ENCODE results near the gene SPIN4. TPM values are rescaled to one million over a fixed set of nuclear protein-coding genes. Genes with fewer than 3 reads are reported as not detected.

Gene SPIN4
- polyA plus RNA-seq, 1 of the 3 experiments (the other 2 are of a cell fraction): 2.6 TPM

DNA sequence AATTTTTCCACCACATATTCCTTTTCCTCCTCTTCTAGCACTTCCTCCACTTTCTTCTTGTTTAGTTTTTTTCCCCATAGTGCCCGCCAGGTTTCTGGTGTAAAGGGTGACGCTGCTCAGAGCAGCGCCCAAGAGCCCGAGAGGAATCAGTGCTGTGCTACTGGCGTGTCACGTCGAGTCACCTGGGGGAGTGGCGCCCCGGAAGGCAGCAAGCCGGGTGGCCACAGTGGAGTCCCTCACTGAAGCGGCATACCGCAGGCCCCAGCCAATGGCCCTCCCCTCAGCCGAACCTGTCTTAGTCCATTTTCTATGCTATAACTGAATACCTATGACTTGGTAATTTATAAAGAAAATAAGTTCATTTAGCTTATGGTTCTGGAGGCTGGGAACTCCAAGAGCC is 51.5 kb downstream of the SPIN4 start:
- no peaks in the 10 kb centered on the region for H3K9me3 ChIP-seq
- no peak overlapping the region for H3K9ac ChIP-seq
- no peaks in the 10 kb centered on the region for H3K79me2 ChIP-seq (ENCODE audit: insufficient read depth)
- no peak for TF ChIP-seq NRF1 (IDR thresholded peaks at IDR 0.05; ENCODE audit: low read depth, low read length)
- no peak for TF ChIP-seq GATA2 (CRISPR knock-in tag; IDR thresholded peaks at IDR 0.05)
- no peak for TF ChIP-seq FOSL2 (IDR thresholded peaks at IDR 0.05; ENCODE audit: borderline replicate concordance, low read depth)
- no peak for TF ChIP-seq CHD2 (IDR thresholded peaks at IDR 0.05; ENCODE audit: low read length, partially characterized antibody)
- TF ChIP-seq MEF2A (IDR thresholded peaks at IDR 0.05; ENCODE audit: borderline replicate concordance, low read depth): no peak
- TF ChIP-seq, protein P1, sequence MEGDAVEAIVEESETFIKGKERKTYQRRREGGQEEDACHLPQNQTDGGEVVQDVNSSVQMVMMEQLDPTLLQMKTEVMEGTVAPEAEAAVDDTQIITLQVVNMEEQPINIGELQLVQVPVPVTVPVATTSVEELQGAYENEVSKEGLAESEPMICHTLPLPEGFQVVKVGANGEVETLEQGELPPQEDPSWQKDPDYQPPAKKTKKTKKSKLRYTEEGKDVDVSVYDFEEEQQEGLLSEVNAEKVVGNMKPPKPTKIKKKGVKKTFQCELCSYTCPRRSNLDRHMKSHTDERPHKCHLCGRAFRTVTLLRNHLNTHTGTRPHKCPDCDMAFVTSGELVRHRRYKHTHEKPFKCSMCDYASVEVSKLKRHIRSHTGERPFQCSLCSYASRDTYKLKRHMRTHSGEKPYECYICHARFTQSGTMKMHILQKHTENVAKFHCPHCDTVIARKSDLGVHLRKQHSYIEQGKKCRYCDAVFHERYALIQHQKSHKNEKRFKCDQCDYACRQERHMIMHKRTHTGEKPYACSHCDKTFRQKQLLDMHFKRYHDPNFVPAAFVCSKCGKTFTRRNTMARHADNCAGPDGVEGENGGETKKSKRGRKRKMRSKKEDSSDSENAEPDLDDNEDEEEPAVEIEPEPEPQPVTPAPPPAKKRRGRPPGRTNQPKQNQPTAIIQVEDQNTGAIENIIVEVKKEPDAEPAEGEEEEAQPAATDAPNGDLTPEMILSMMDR (IDR thresholded peaks at IDR 0.05): no peak
- no peak for TF ChIP-seq TEAD4 (IDR thresholded peaks at IDR 0.05; ENCODE audit: borderline replicate concordance, insufficient read depth)
- no peak for TF ChIP-seq RCOR1 (IDR thresholded peaks at IDR 0.05; ENCODE audit: low read length)
- no peak for TF ChIP-seq POLR2AphosphoS5 (IDR thresholded peaks at IDR 0.05; ENCODE audit: low read depth, low read length)
- TF ChIP-seq, protein P2, sequence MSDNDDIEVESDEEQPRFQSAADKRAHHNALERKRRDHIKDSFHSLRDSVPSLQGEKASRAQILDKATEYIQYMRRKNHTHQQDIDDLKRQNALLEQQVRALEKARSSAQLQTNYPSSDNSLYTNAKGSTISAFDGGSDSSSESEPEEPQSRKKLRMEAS (IDR thresholded peaks at IDR 0.05; ENCODE audit: low read depth): no peak
- no peak for TF ChIP-seq SIN3A (IDR thresholded peaks at IDR 0.05; ENCODE audit: borderline replicate concordance, low read depth, low read length)
- TF ChIP-seq FOXM1 (IDR thresholded peaks at IDR 0.05; ENCODE audit: low read depth): no peak
- H4K20me1 ChIP-seq (ENCODE audit: insufficient read depth): no peaks in the 10 kb centered on the region
- H3K27ac ChIP-seq (ENCODE audit: low read depth in 2 of 2, low read length in 1 of 2): no peak overlapping the region
- H2AFZ ChIP-seq (ENCODE audit: low read depth): no peak overlapping the region
- H3K27me3 ChIP-seq (ENCODE audit: insufficient read depth): no peaks in the 10 kb centered on the region
- no peaks in the 10 kb centered on the region for H3K36me3 ChIP-seq (replicated peaks in 1 of 2; ENCODE audit: control insufficient read depth in 1 of 2, insufficient read depth in 2 of 2, low read length in 1 of 2)
- no peaks in the 10 kb centered on the region for H3K4me1 ChIP-seq (ENCODE audit: control insufficient read depth in 1 of 2, insufficient read depth in 2 of 2, low read depth in 1 of 2, low read length in 1 of 2)
- DNase-seq: no peak
- ChIA-PET POLR2A (no interaction called here), CTCF (no interaction called here)
- no peaks in the 10 kb centered on the region for H3F3A ChIP-seq (replicated peaks; ENCODE audit: insufficient read depth)
- no peaks in the 10 kb centered on the region for H3K9me2 ChIP-seq
- no peak overlapping the region for H3K4me3 ChIP-seq (ENCODE audit: low read depth in 2 of 2, low read length in 1 of 2)
- H3K4me2 ChIP-seq: no peak overlapping the region
- WGBS (ENCODE audit: low lambda C conversion rate): 24% methylated on average over 13 of the region's 13 CpGs

All from SK-N-SH (cell line).